H9 (cell line): Measurements from ENCODE around the gene ZFAND3. TPM values are rescaled to one million over a fixed set of nuclear protein-coding genes. Genes with fewer than 3 reads are reported as not detected.
A peak's percentile ranks its signal among the peaks of the same experiment; 100 is the strongest.

Source experiments
- DNase-seq: peaks from one replicate; pipeline ENCODE4 v3.0.0-alpha.2; 2017
- H2AFZ ChIP-seq: one replicate; pipeline ENCODE4 v1.6.1; 2013; ENCODE audit warnings: mild to moderate bottlenecking, low read length, control low read depth, moderate library complexity
- H2AK5ac ChIP-seq: 2 replicates; pipeline ENCODE4 v1.6.1; 2013; ENCODE audit warnings: low read length, control low read depth, mixed read lengths; ENCODE audit not compliant: insufficient read length
- H2BK120ac ChIP-seq: one replicate; pipeline ENCODE4 v1.6.1; 2013; ENCODE audit warnings: low read depth, mild to moderate bottlenecking, low read length, control low read depth, inconsistent platforms; ENCODE audit not compliant: poor library complexity, severe bottlenecking
- H2BK12ac ChIP-seq: 2 replicates; pipeline ENCODE4 v1.6.1; 2013; ENCODE audit warnings: low read length, control low read depth, mixed read lengths, low read depth; ENCODE audit not compliant: insufficient read length
- H2BK15ac ChIP-seq: 2 replicates; pipeline ENCODE4 v1.6.1; 2013; ENCODE audit warnings: low read depth, low read length, control low read depth
- H2BK20ac ChIP-seq: one replicate; pipeline ENCODE4 v1.6.1; 2013; ENCODE audit warnings: low read depth, mild to moderate bottlenecking, low read length, control low read depth, inconsistent platforms; ENCODE audit not compliant: poor library complexity, severe bottlenecking
- H2BK5ac ChIP-seq: 2 replicates; pipeline ENCODE4 v1.6.1; 2013; ENCODE audit warnings: low read length, control low read depth, mixed read lengths; ENCODE audit not compliant: insufficient read length
- H3K14ac ChIP-seq: 2 replicates; pipeline ENCODE4 v1.6.1; 2013; ENCODE audit warnings: low read length, control low read depth; ENCODE audit not compliant: insufficient read depth
- H3K18ac ChIP-seq: 2 replicates; pipeline ENCODE4 v1.6.1; 2013; ENCODE audit warnings: low read depth, mild to moderate bottlenecking, mixed read lengths, low read length, control low read depth; ENCODE audit not compliant: insufficient read length
- H3K23ac ChIP-seq: 2 replicates; pipeline ENCODE4 v1.6.1; 2013; ENCODE audit warnings: low read length, control low read depth, mixed read lengths, low read depth; ENCODE audit not compliant: insufficient read length
- H3K23me2 ChIP-seq: 2 replicates; pipeline ENCODE4 v1.6.1; 2013; ENCODE audit warnings: low read depth, mild to moderate bottlenecking, mixed read lengths, low read length, control low read depth; ENCODE audit not compliant: insufficient read length, poor library complexity, severe bottlenecking
- H3K27ac ChIP-seq: 2 replicates; pipeline ENCODE4 v1.5.1; 2013; ENCODE audit warnings: low read length, control low read depth, mixed read lengths, low read depth; ENCODE audit not compliant: insufficient read length
- H3K27me3 ChIP-seq: 2 replicates; pipeline ENCODE4 v1.6.1; 2013; ENCODE audit warnings: low read length, control low read depth, inconsistent platforms; ENCODE audit not compliant: insufficient read depth
- H3K4ac ChIP-seq: 2 replicates; pipeline ENCODE4 v1.6.1; 2013; ENCODE audit warnings: low read depth, mild to moderate bottlenecking, control low read depth, inconsistent platforms, low read length, moderate library complexity
- H3K4me1 ChIP-seq: 2 replicates; pipeline ENCODE4 v1.6.1; 2013; ENCODE audit warnings: low read length, control low read depth, inconsistent platforms; ENCODE audit not compliant: insufficient read depth
- H3K4me2 ChIP-seq: 2 replicates; pipeline ENCODE4 v1.6.1; 2013; ENCODE audit warnings: low read length, control low read depth, mixed read lengths; ENCODE audit not compliant: insufficient read length, insufficient read depth
- H3K56ac ChIP-seq: 2 replicates; pipeline ENCODE4 v1.6.1; 2013; ENCODE audit warnings: low read depth, mild to moderate bottlenecking, mixed read lengths, low read length, control low read depth; ENCODE audit not compliant: insufficient read length
- H3K79me1 ChIP-seq: 2 replicates; pipeline ENCODE4 v1.6.1; 2013; ENCODE audit warnings: low read depth, mild to moderate bottlenecking, moderate library complexity, low read length, control low read depth, inconsistent platforms; ENCODE audit not compliant: insufficient read depth, poor library complexity, severe bottlenecking
- H3K79me2 ChIP-seq: 2 replicates; pipeline ENCODE4 v1.6.1; 2013; ENCODE audit warnings: low read length, control low read depth, inconsistent platforms; ENCODE audit not compliant: insufficient read depth
- H3K9ac ChIP-seq: 2 replicates; pipeline ENCODE4 v1.6.1; 2013; ENCODE audit warnings: low read length, control low read depth, mixed read lengths; ENCODE audit not compliant: insufficient read length; ENCODE audit errors: extremely low read depth
- H3K9me3 ChIP-seq: one replicate; pipeline ENCODE4 v1.6.1; 2013; ENCODE audit warnings: low read depth, low read length, inconsistent platforms; ENCODE audit not compliant: control insufficient read depth
- H3T11ph ChIP-seq: one replicate; pipeline ENCODE4 v1.6.1; 2013; ENCODE audit warnings: mild to moderate bottlenecking, low read length, control low read depth, inconsistent platforms
- H4K20me1 ChIP-seq: one replicate; pipeline ENCODE4 v1.6.1; 2013; ENCODE audit not compliant: control insufficient read depth, insufficient read length, insufficient read depth
- H4K5ac ChIP-seq: 2 replicates; pipeline ENCODE4 v1.6.1; 2013; ENCODE audit warnings: low read depth, mild to moderate bottlenecking, mixed read lengths, low read length, control low read depth; ENCODE audit not compliant: insufficient read length
- H4K8ac ChIP-seq: replicated peaks from 2 replicates; pipeline ENCODE4 v1.6.1; 2013; ENCODE audit warnings: low read length, control low read depth, mixed read lengths, low read depth; ENCODE audit not compliant: insufficient read length
- H4K91ac ChIP-seq: 2 replicates; pipeline ENCODE4 v1.6.1; 2013; ENCODE audit warnings: low read depth, mild to moderate bottlenecking, moderate library complexity, mixed read lengths, low read length, control low read depth; ENCODE audit not compliant: insufficient read length
- H3K27ac Mint-ChIP-seq, 3 experiments: 2 replicates in 2 of 3; 3 replicates in 1 of 3; pipeline ENCODE4 v1.8.0; 2020 to 2021; ENCODE audit warnings: mixed read lengths in 3 of 3, mild to moderate bottlenecking in 1 of 3, moderate library complexity in 1 of 3
- H3K27me3 Mint-ChIP-seq: 2 replicates; pipeline ENCODE4 v1.8.0; 2021; ENCODE audit warnings: low read depth, mild to moderate bottlenecking, moderate library complexity, mixed read lengths
- H3K36me3 Mint-ChIP-seq, 3 experiments: 2 replicates in 2 of 3; 3 replicates in 1 of 3; pipeline ENCODE4 v1.8.0; 2020 to 2021; ENCODE audit warnings: low read depth in 3 of 3, mixed read lengths in 3 of 3; ENCODE audit not compliant: insufficient read depth in 1 of 3
- H3K4me1 Mint-ChIP-seq, 2 experiments: 2 replicates each; pipeline ENCODE4 v1.8.0; 2020; ENCODE audit warnings: mixed read lengths in 2 of 2
- H3K4me3 Mint-ChIP-seq, 2 experiments: 2 replicates in 1 of 2; 3 replicates in 1 of 2; pipeline ENCODE4 v1.8.0; 2020 to 2021; ENCODE audit warnings: mild to moderate bottlenecking in 2 of 2, mixed read lengths in 2 of 2, moderate library complexity in 1 of 2
- H3K9me3 Mint-ChIP-seq, 2 experiments: 2 replicates in 1 of 2; 3 replicates in 1 of 2; pipeline ENCODE4 v1.8.0; 2020; ENCODE audit warnings: mild to moderate bottlenecking in 2 of 2, mixed read lengths in 2 of 2, moderate library complexity in 1 of 2
- CTCF ChIP-seq: fragments of 200-600 bp; sonication (generic); conservative IDR thresholded peaks from 3 replicates; pipeline ENCODE4 v1.8.0; 2021; ENCODE audit warnings: antibody characterized with exemption, mild to moderate bottlenecking
- WGBS: extraction: QIAGEN DNeasy Blood & Tissue Kit; methylation state at CpG from one replicate; pipeline ENCODE4 v1.1.7; 2013; ENCODE audit warnings: missing lambda C conversion rate, low lambda C conversion rate, mixed read lengths; ENCODE audit not compliant: insufficient read length; ENCODE audit errors: extremely low coverage; 5-methylcytosine and 5-hydroxymethylcytosine counted together
- total RNA-seq: library from RNA; stranded (reverse); gene quantifications from 2 replicates; pipeline ENCODE4 v1.2.1, GENCODE V29; 2021

The ZFAND3 gene
- total RNA-seq, 1 experiment from 2014 or later, result 57.7 TPM

DNA sequence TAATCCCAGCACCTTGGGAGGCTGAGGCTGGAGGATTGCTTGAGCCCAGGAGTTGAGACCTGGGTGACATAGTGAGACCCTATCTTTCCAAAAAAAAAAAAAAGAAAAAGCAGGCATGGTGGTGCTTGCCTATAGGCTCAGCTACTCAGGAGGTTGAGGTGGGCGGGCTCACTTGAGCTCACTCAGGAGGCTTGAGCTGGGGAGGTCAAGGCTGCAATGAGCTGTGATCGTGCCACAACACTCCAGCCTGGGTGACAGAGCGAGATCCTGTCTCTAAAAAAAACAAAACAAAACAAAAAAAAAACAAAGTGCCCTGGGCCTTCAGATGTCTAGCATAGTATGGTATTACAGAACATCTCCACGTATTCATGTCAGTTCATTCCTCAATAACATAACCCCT lies 42.9 kb downstream of the ZFAND3 start:
- Mint-ChIP-seq H3K4me1 (peaks cover 24% of the 10 kb centered on the region in 2 experiments), H3K9me3 (no peaks in the 10 kb centered on the region), H3K27ac (no peak overlapping the region; a peak in 1 of 7 replicates), H3K4me3 (no peak overlapping the region), H3K27me3 (no peaks in the 10 kb centered on the region), H3K36me3 (no peaks in the 10 kb centered on the region; a peak in 1 of 7 replicates)
- no CpG with 5 or more reads among the region's 4 CpGs for WGBS
- TF ChIP-seq CTCF, result no peak
- Histone ChIP-seq H2BK120ac (no peak overlapping the region), H3K23me2 (no peaks in the 10 kb centered on the region), H3T11ph (no peak overlapping the region), H2BK5ac (no peak overlapping the region), H2AK5ac (no peak overlapping the region), H3K79me1 (peaks cover 13% of the 10 kb centered on the region), H2AFZ (no peak overlapping the region), H3K9ac (no peak overlapping the region), H3K4me2 (no peak overlapping the region), H3K9me3 (no peaks in the 10 kb centered on the region), H4K20me1 (no peaks in the 10 kb centered on the region), H3K4ac (no peak overlapping the region), H4K8ac (no peak overlapping the region), H3K23ac (no peak overlapping the region), H2BK20ac (no peak overlapping the region), H3K14ac (no peak overlapping the region), H3K27me3 (no peaks in the 10 kb centered on the region), H4K91ac (no peak overlapping the region), H2BK15ac (no peak overlapping the region), H3K79me2 (peaks cover 5% of the 10 kb centered on the region; the same call in 1 of the 2 replicates), H2BK12ac (no peak overlapping the region), H3K18ac (no peak overlapping the region), H4K5ac (no peak overlapping the region), H3K27ac (no peak overlapping the region), H3K56ac (no peak overlapping the region), H3K4me1 (no peaks in the 10 kb centered on the region)
- DNase-seq, result peak; percentile 48
